Neural cell (in vitro differentiated cells): ENCODE results near the gene CCNE1.

Experiments used
- EP300 ChIP-seq: fragments of 450-650 bp; conservative IDR thresholded peaks from 2 replicates; pipeline ENCODE4 v1.6.1; 2014; ENCODE audit warnings: antibody characterized with exemption, mild to moderate bottlenecking, moderate library complexity; ENCODE audit not compliant: poor library complexity, severe bottlenecking
- SMC3 ChIP-seq: fragments of 450-650 bp; conservative IDR thresholded peaks from 2 replicates; pipeline ENCODE4 v1.6.1; 2014; ENCODE audit warnings: antibody characterized with exemption, mild to moderate bottlenecking, moderate library complexity; ENCODE audit not compliant: poor library complexity
- TAF1 ChIP-seq: IDR thresholded peaks from 2 replicates; pipeline ENCODE4 v1.6.1; 2012; ENCODE audit warnings: low read depth
- TF ChIP-seq, protein P1 (sequence below): fragments of 450-650 bp; IDR thresholded peaks from 2 replicates; pipeline ENCODE4 v1.5.1; 2014; ENCODE audit warnings: antibody characterized with exemption, mild to moderate bottlenecking, moderate library complexity; ENCODE audit not compliant: poor library complexity, severe bottlenecking

DNA sequence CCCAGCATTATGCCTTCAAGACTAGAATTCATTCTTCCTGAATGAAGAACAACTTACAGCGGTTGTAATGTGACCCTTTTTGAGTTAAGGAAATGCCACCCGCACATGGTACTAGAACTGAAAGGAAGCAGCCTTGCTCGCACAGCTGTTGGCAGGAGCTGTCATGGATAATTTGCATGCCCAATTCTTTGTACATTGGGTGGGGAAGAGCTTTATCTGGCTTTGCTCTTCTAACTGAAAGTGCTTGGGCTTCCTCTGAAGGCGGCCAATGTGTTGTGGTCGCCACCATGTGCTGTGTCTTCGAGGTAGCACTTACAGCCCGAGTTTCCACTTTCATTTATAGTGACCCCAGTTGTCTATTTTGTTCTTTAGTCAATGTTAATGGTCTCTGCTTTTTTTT lies 3.4 kb downstream of the CCNE1 start:
- TF ChIP-seq, protein P1, sequence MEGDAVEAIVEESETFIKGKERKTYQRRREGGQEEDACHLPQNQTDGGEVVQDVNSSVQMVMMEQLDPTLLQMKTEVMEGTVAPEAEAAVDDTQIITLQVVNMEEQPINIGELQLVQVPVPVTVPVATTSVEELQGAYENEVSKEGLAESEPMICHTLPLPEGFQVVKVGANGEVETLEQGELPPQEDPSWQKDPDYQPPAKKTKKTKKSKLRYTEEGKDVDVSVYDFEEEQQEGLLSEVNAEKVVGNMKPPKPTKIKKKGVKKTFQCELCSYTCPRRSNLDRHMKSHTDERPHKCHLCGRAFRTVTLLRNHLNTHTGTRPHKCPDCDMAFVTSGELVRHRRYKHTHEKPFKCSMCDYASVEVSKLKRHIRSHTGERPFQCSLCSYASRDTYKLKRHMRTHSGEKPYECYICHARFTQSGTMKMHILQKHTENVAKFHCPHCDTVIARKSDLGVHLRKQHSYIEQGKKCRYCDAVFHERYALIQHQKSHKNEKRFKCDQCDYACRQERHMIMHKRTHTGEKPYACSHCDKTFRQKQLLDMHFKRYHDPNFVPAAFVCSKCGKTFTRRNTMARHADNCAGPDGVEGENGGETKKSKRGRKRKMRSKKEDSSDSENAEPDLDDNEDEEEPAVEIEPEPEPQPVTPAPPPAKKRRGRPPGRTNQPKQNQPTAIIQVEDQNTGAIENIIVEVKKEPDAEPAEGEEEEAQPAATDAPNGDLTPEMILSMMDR: no peak
- no peak for TF ChIP-seq EP300
- no peak for TF ChIP-seq SMC3
- TF ChIP-seq TAF1: no peak
